GM21390 (cell line): ENCODE measurements around the gene SPATA21.

Source experiments
- ATAC-seq: cut with Tn5 transposase; IDR thresholded peaks from one replicate; pipeline ENCODE4 v1.9.1; 2021; ENCODE audit not compliant: unreplicated experiment

SPATA21 gene

GRCh38 chr1:16422041-16422440 lies 15.2 kb downstream of the SPATA21 start:
- ATAC-seq: no peak

GRCh38 chr1:16421201-16421600 lies 16.0 kb downstream of the SPATA21 start:
- no peak for ATAC-seq

DNA sequence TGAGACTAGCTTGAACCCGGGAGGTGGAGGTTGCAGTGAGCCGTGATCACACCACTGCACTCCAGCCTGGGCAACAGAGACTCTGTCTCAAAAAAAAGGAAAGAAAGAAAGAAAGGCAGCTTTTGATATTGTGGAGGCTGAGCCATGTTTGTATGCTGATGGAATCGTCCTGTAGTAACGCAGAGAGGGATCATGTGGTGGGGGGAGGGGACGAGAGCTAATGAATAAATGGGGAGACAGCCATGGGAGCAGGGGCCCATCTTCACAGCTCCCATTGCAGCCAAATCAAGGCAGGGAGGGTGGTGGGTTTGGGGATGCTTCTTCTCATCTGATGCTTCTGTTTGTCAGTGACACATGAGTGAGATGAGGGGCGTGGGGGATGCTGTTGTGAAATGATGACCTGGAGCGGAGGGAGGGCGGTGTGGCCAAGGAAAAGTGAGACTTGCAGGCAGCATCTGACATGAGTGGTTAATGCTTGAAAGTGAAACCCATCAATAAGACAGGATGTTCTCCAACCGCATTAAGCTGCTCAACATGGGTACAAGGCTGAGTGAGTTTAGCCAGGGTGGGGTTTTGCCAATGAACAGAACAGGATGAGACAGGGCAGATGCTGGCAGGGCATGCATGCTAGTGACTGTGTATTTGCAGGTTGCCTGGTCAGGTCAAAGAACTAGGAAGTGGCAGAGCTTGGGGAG lies 16.7 kb downstream of the SPATA21 start:
- peak; percentile 95 for ATAC-seq

DNA sequence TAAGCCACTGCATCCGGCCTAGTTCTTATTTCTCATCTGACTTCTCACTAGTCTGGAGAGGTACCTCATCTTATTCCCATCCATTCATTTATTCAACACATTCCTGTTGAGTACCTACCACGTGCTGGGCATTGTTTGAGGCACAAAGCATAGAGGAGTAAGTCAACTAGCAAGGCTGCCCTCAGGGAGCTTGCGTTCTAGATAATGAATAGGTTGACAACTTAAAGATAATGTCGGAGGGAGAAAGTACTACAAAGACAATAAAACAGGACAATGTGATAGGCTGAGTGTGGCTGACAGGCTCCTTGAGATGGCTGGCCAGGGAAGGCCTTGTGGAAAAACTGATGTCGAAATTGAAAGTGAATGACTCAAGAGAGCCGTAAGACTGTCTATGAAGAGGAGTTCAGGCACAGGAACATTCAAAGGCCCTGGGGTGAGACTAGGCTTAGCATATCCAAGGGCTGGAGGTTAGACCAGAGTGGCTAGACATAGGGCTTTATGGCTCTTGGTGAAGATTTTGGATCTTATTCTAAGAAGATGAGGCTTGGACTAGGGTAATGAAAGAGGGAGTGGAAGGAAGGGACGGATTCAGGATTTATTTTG lies 18.3 kb downstream of the SPATA21 start:
- no peak for ATAC-seq

DNA sequence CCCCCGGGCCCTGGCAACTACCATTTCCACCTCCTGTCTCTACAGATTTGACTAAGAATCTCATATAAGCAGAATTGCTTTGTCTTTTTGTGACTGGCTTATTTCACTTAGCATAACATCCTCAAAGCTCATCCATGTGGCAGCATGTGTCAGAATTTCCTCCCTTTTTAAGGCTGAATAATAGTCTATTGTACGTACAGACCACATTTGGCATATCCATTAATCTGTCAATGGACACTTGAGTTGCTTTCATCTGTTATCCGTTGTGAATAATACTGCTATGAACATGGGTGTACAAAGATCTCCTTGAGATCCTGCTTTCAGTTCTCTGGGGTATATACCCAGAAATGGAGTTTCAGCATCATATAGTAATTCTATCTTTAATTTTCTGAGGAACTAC lies 24.0 kb downstream of the SPATA21 start:
- ATAC-seq: no peak

- ATAC-seq: no peak
Observed at GRCh38 chr1:16410803-16411202, 26.4 kb downstream of the SPATA21 start.

DNA sequence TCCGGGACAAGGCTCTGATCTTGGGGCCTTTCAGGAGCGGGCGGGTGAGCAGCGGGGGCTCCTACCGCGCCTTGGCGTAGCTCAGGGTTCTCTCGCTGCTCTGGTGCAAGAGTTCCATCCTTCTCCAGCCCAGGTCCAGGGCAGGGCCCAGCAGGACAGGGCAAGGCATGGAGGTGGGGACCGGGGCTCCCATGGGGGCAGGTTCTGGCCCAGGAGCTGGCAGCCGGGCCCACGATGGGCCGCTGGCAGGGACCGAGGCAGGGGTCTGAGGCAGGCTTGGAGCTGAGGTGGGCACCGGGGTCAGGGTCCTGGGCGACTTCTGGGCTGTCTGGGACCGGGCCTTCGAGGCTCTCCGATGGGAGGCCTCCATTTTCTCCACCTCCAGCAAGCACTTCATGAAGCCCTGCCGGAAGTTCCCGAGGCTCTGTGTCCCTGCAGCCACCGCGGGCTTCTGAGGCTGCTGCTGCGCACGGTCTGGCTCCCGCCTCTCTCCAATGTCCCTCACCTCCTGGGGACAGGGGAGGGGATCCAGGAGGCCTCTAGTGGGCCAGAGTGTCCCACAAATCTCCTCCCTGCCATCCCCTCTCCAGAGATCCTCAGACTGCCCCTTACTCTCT lies 27.6 kb downstream of the SPATA21 start:
- no peak for ATAC-seq

- ATAC-seq: no peak
Observed at GRCh38 chr1:16406868-16407267, 30.4 kb downstream of the SPATA21 start.

GRCh38 chr1:16405441-16405840 lies 31.8 kb downstream of the SPATA21 start:
- no peak for ATAC-seq

- ATAC-seq: no peak
Observed at GRCh38 chr1:16402742-16403141, 34.5 kb downstream of the SPATA21 start.

DNA sequence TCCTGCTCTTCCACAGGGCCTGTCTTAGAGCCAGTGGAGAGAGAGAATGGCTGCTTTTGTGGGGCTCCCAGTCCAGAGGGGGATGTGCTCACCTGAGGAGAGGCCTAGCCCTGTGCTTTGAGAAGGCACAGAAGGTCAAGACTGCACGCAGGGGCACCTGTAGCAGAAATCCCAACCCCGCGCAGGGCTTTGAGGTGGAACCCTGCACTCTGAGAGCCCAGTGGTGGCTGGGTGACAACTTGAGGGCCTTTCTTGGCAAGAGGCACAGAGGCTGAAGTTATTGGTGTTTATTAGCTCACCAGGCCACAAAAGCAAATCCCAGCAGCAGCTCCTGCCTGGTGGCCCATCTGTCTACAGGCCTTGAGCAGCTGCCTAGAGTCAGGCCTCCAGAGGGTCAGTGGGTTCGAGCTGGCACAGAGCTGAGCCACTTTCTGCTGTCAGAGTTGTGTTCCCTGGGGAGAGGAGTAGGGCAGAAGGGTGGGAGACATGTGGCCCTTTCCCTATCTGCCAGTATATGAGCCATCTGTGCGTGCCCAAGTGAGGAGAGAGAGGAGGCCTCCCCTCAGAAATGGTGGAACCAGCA lies 38.8 kb downstream of the SPATA21 start:
- no peak for ATAC-seq

- no peak for ATAC-seq
Observed at GRCh38 chr1:16397120-16397519, 40.1 kb downstream of the SPATA21 start.

DNA sequence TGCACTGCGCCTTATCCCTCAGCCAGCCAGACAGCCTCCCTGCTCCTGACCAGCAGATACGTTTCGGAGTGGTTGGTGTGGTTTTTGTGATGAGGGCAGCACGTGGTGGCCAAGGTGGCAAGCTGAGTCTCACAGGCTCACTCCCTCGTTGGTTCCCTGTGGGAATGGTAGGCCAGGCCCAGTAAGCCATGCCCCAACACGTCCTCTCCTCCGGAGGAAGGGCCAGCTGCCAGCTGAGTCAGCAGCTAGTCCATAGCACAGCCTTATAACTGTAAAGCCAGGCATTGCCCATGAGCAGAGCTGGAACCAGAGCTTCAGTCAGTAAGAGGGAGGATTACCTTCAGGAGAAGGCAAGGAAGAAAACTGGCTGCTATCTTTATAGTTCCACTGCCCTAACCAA lies 40.6 kb downstream of the SPATA21 start:
- ATAC-seq: no peak

GRCh38 chr1:16394977-16395376 lies 42.2 kb downstream of the SPATA21 start:
- ATAC-seq: no peak

- no peak for ATAC-seq
Observed at GRCh38 chr1:16393570-16394521, 43.4 kb downstream of the SPATA21 start.

DNA sequence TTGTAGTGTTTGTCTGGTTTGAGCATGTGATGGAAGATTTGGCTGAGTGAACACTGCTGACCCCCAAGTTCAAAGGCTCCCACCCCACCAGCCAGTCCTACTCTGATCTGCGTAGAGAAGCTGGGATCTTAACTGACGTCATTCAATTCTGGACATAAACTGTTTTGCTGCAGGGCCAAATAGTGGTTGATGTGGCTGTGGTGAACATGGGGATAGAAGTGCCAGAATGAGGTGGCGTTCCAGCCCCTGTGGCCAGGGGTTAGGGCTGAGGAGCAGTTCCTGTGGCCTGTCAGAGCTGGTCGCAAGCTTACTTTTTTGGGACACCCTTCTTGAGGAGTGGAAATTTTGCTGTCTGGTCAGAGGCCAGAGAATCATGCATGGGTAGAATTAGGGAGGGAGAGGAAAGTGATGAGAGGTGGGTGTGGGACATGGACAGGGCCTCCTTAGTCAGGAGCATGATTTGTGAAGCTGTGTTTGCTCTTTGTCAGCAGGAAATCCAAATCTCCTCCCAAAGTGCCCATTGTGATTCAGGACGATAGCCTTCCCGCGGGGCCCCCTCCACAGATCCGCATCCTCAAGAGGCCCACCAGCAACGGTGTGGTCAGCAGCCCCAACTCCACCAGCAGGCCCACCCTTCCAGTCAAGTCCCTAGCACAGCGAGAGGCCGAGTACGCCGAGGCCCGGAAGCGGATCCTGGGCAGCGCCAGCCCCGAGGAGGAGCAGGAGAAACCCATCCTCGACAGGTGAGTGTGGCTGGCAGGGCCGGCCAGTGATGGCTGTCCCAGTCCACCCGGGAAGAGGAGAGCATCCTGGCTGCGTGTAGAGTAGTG lies 44.3 kb downstream of the SPATA21 start:
- ATAC-seq: no peak

- ATAC-seq: no peak
Observed at GRCh38 chr1:16391411-16391810, 45.8 kb downstream of the SPATA21 start.

DNA sequence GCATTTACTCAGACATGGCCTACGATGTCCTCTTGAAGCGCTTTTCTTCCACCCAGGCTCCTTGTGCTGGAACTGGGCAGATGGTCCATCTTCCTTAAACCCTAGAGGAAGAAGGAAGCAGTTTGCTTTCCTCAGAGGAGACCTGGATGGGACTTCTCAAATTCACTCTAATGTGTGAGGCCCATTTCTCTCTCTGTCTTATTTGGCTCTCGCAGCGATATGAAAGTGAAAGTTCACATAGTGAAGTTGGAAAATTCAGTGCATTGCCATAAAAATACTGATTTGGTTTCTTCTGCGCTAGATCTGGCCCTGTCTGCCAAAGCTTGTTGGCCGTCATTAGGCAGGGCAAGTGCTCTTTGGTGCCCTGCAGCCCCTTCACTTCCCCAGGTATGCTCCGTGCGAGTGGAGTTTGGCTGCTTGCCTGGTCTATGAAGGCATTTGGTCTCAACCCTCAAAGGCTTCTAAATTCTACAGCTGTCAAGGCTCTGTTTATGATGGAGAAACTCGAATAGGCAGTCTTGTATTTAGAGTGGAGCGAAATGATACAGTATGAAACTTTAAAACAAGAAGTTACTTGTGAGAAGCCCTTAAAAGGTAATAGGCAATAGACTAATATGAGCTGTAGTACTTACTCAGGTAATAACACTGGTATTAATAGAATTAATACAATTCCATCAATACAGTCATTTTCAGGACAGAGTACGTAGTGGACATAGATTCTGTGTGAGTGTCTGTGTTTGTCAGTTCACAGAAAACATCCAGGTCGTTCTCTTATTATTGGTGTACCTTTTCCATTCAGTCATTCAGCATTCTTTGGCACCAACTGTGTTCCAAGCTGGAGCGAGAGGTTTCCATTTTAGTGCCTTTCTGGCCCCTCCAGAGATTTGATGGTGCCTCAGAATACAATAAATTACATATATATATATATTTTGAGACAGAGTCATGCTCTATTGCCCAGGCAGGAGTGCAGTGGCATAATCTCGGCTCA lies 49.7 kb downstream of the SPATA21 start:
- no peak for ATAC-seq
